GM23248 (cell line): ENCODE results near the gene HOXB3.

Experiments used
- EZH2 ChIP-seq: fragments of 200-600 bp; sonication (generic); IDR thresholded peaks from 2 replicates; pipeline ENCODE4 v1.6.1; 2018; ENCODE audit warnings: antibody characterized with exemption, mild to moderate bottlenecking; ENCODE audit not compliant: insufficient read depth, poor library complexity, severe bottlenecking
- EZH2phosphoT487 ChIP-seq: fragments of 200-600 bp; sonication (generic); IDR thresholded peaks from 2 replicates; pipeline ENCODE4 v1.6.1; 2018; ENCODE audit warnings: antibody characterized with exemption, moderate library complexity, mild to moderate bottlenecking, low read depth; ENCODE audit not compliant: insufficient read depth

GRCh38 chr17:48543107-48543853 lies 46.8 kb downstream of the HOXB3 start:
- no peak for TF ChIP-seq EZH2phosphoT487
- TF ChIP-seq EZH2, result no peak
